Activated B cell treated with CpG ODN at 0.5 μM for 24 hours (primary cell): ENCODE data around the gene TAF1B. TPM values are rescaled to one million over a fixed set of nuclear protein-coding genes. Genes with fewer than 3 reads are reported as not detected.

ENCODE experiments used
- ATAC-seq: fragments of 200-7000 bp; cut with Tn5 transposase; one replicate; pipeline ENCODE4 v1.10.0; 2021; ENCODE audit warnings: low read depth, mild to moderate bottlenecking, moderate library complexity
- CTCF ChIA-PET: fragments of 350-600 bp; sonication (Branson Sonifier 250); formaldehyde crosslinking; loops from one replicate; lab custom pipeline; 2021; ENCODE audit warnings: antibody characterized with exemption; lab: Charles Lee
- POLR2A ChIA-PET: fragments of 350-600 bp; sonication (Branson Sonifier 250); formaldehyde crosslinking; loops from one replicate; lab custom pipeline; 2021; ENCODE audit warnings: antibody characterized with exemption; lab: Charles Lee
- DNase-seq: peaks from one replicate; pipeline ENCODE4 v3.0.0; 2022
- H3K27ac Mint-ChIP-seq: one replicate; pipeline ENCODE4 v1.8.0; 2020; ENCODE audit warnings: mixed read lengths
- H3K27me3 Mint-ChIP-seq: one replicate; pipeline ENCODE4 v1.8.0; 2021; ENCODE audit warnings: mixed read lengths
- H3K36me3 Mint-ChIP-seq: one replicate; pipeline ENCODE4 v1.8.0; 2021; ENCODE audit warnings: low read depth, mixed read lengths
- H3K4me1 Mint-ChIP-seq: one replicate; pipeline ENCODE4 v1.8.0; 2021; ENCODE audit warnings: mixed read lengths
- H3K4me3 Mint-ChIP-seq: one replicate; pipeline ENCODE4 v1.8.0; 2020; ENCODE audit warnings: mild to moderate bottlenecking, mixed read lengths
- H3K9me3 Mint-ChIP-seq: one replicate; pipeline ENCODE4 v1.8.0; 2020; ENCODE audit warnings: mixed read lengths
- intact Hi-C: fragments of 100-400 bp; cut with micrococcal nuclease; formaldehyde crosslinking; loops from one replicate; pipeline ENCODE4 v1.15.1; 2024
- total RNA-seq: library from RNA; stranded (reverse); gene quantifications from 2 replicates; pipeline ENCODE4 v1.2.3, GENCODE V29; 2022
- TF ChIP-seq, protein P1 (sequence below): fragments of 200-600 bp; IDR thresholded peaks from one replicate; pipeline ENCODE4 v1.8.0; 2022; ENCODE audit warnings: antibody characterized with exemption, mild to moderate bottlenecking

The TAF1B gene
- total RNA-seq, 1 donor from 2014 or later, result 28.7 TPM

DNA sequence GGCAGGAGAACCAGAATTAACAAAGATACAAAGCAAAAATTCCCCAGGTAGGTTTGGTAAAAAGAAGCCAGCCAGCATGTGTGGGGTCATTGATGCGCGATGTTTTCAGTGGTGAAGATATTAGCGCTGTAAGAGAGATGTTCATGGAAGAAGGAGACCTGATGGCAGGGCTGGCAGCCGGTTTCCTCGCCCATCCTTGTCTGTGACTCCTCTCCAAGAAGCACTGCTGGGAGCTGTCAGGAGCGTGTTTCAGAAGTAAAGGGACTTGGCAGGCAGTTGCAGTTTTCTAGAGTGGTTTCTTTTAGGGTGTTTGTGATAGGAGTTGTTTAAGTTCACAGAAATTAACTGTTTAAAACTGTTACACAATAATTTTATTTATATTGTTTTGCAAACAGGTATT, 24.6 kb downstream of the TAF1B start:
- intact Hi-C loops, result no loop called here
- Mint-ChIP-seq H3K36me3 (peaks cover 32% of the 10 kb centered on the region), H3K27me3 (no peaks in the 10 kb centered on the region), H3K9me3 (no peaks in the 10 kb centered on the region), H3K4me1 (no peaks in the 10 kb centered on the region), H3K4me3 (no peak overlapping the region), H3K27ac (no peak overlapping the region)
- ATAC-seq (no peak), DNase-seq (no peak)
- CTCF ChIA-PET, result no interaction called here
- POLR2A ChIA-PET, result no interaction called here
- TF ChIP-seq, protein P1, sequence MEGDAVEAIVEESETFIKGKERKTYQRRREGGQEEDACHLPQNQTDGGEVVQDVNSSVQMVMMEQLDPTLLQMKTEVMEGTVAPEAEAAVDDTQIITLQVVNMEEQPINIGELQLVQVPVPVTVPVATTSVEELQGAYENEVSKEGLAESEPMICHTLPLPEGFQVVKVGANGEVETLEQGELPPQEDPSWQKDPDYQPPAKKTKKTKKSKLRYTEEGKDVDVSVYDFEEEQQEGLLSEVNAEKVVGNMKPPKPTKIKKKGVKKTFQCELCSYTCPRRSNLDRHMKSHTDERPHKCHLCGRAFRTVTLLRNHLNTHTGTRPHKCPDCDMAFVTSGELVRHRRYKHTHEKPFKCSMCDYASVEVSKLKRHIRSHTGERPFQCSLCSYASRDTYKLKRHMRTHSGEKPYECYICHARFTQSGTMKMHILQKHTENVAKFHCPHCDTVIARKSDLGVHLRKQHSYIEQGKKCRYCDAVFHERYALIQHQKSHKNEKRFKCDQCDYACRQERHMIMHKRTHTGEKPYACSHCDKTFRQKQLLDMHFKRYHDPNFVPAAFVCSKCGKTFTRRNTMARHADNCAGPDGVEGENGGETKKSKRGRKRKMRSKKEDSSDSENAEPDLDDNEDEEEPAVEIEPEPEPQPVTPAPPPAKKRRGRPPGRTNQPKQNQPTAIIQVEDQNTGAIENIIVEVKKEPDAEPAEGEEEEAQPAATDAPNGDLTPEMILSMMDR, result no peak

DNA sequence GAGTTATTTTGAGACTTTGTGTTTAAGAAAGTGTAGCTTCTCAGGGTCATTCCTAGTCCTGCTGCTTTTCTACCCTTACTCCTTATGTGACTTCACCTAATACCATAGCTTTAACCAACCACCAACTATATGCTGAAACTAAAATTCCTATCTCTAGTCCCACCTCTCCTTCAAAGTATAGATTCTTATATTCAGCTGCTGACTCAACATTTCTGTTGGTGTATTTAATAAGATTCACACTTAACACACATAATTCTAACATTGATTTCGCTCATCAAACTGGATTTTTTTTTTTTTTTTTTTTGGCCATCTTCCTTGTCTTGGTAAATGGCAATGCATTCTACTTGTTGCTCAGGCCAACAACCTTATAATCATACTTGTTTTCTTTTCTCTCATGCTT, 30.1 kb downstream of the TAF1B start:
- Mint-ChIP-seq H3K4me1 (no peaks in the 10 kb centered on the region), H3K27ac (no peak overlapping the region), H3K36me3 (peaks cover 68% of the 10 kb centered on the region), H3K9me3 (no peaks in the 10 kb centered on the region), H3K27me3 (no peaks in the 10 kb centered on the region), H3K4me3 (no peak overlapping the region)
- ChIA-PET CTCF (no interaction called here), POLR2A (interaction anchor here (0.8 kb wide), 1 partner anchor 22 kb away, joined by 16 read pairs; no protein-coding TSS in a partner anchor)
- ATAC-seq, result no peak
- DNase-seq, result no peak
- intact Hi-C loops, result no loop called here
- TF ChIP-seq, protein P1, result no peak

DNA sequence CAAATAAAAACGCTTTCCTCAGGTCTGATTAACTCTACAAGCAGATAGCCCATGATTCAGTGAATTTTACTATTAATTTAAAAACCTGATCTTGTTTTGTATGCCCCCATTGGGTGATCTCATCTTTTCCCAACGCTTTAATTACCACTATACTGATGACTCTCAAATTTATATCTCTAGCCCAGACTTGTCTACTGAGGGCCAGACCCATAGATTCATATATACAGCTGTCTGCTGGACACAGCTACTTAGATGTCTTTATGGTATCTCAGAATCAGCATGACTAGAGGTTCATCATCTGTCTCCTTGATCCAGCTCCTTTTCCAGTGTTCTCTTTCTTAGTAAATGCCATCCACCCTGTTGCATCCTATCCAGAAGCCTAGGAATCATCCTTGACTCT, 33.8 kb downstream of the TAF1B start:
- POLR2A ChIA-PET, result interaction anchor here (0.6 kb wide), 1 partner anchor 24 kb away, joined by 5 read pairs; no protein-coding TSS in a partner anchor
- no peaks in the 10 kb centered on the region for H3K4me1 Mint-ChIP-seq
- H3K27me3 Mint-ChIP-seq, result no peaks in the 10 kb centered on the region
- peaks cover 64% of the 10 kb centered on the region for H3K36me3 Mint-ChIP-seq
- TF ChIP-seq, protein P1, result no peak
- H3K9me3 Mint-ChIP-seq, result no peaks in the 10 kb centered on the region
- CTCF ChIA-PET, result no interaction called here
- ATAC-seq (no peak), DNase-seq (no peak)
- H3K4me3 Mint-ChIP-seq, result no peak overlapping the region
- H3K27ac Mint-ChIP-seq, result no peak overlapping the region
- intact Hi-C loops, result no loop called here

DNA sequence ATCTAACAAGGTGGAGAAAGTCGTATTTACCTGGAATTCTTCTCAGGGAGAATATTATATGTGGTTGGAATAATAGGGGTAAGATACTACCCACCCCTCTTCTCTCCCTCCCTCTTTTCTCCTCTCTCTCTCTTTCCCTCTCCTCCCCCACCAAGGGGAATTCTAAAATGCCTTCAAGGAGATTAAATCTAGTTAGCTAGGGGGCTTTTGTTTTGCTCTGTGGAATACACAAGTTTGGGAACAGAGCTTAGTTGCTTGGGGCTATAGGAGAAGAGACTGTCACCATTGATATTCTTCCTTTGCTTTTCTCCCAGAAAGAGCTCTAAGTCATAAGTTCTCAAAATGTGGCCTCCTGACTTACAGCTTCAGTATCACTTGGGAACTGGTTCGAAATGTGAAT, 34.5 kb downstream of the TAF1B start:
- intact Hi-C loops, result no loop called here
- no peak for DNase-seq
- POLR2A ChIA-PET, result no interaction called here
- no peak for ATAC-seq
- no peaks in the 10 kb centered on the region for H3K9me3 Mint-ChIP-seq
- TF ChIP-seq, protein P1, result no peak
- CTCF ChIA-PET, result no interaction called here
- H3K4me3 Mint-ChIP-seq, result no peak overlapping the region
- no peaks in the 10 kb centered on the region for H3K4me1 Mint-ChIP-seq
- H3K27me3 Mint-ChIP-seq, result no peaks in the 10 kb centered on the region
- H3K27ac Mint-ChIP-seq, result no peak overlapping the region
- peaks cover 64% of the 10 kb centered on the region for H3K36me3 Mint-ChIP-seq

DNA sequence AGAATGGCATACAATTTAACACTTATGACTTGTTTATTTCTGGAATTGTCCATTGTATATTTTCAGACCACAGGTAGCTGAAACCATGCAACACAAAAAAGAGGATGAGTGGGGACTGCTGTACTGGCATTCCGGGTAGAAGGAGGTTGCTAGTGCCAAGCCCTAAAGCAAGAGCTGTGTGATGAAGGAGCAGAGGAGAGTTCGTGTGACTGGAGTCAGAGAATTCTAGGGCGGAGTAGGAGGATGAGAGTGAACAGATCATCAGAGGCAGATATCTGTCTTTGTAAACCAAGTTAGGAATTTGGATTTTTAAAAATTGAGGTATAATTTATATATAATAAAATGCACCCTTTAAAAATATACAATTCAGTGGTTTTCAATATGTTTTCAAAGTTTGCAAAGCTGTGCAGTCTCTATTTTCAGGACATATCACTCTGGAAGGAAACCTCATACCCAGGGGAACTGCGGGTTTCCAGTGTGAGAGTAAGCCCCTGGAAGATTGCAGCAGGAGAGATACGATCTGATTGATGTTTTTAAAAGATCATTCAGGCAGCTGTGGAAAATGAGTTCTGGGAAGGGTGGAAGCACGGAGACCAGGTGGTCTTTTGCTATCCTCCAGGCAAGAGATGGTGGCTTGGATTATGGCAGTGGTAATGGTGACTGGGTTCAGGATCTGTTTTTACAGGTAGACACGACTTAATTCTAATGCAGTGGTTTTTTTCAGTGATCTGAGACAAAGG, 36.4 kb downstream of the TAF1B start:
- ChIA-PET POLR2A (no interaction called here), CTCF (no interaction called here)
- Mint-ChIP-seq H3K4me3 (no peak overlapping the region), H3K36me3 (peaks cover 60% of the 10 kb centered on the region), H3K4me1 (no peaks in the 10 kb centered on the region), H3K27me3 (no peaks in the 10 kb centered on the region), H3K27ac (no peak overlapping the region), H3K9me3 (no peaks in the 10 kb centered on the region)
- ATAC-seq (no peak), DNase-seq (no peak)
- TF ChIP-seq, protein P1, result no peak
- intact Hi-C loops, result no loop called here
